Left forelimb (tissue), 1 donor: Measurements from ENCODE around the gene AGRN.

Experiments used
- DNase-seq: peaks from one replicate; pipeline ENCODE4 v3.0.0-alpha.2; 2018; ENCODE audit warnings: low spot score

The AGRN gene

GRCh38 chr1:1082239-1082775 lies 62.4 kb downstream of the AGRN start:
- DNase-seq, result peak; percentile 53

DNA sequence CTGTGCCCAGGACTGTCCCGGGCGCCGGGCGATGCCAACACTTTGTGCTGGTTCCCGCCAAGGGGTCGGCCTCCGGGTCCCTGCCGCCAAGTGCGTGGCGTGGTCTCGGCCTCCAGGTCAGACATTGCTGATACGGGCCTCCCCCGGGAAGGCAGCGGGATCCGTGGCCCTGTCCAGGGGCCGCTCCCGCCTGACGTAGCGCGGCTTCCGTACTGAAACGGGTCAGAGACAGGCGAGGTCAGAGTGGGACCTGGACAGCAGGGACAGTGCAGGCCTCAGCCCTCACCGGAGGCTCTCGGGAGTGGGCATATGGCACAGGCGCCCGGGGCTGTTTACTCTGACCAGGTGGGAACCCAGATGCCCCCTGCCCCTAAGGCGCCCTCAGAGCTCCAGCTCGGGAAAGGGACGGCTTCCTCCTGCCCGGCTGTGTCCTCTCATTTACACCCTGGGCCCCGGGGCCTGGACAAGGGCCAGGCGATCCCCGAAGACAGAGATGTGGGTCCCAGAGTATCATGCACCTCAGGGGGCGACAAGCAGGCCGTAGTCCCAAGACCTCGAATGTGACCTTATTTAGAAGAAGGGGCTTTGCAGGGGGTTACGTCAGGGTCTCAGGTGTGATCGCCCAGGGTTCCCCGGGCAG lies 63.0 kb downstream of the AGRN start:
- DNase-seq, result peak; percentile 65

DNA sequence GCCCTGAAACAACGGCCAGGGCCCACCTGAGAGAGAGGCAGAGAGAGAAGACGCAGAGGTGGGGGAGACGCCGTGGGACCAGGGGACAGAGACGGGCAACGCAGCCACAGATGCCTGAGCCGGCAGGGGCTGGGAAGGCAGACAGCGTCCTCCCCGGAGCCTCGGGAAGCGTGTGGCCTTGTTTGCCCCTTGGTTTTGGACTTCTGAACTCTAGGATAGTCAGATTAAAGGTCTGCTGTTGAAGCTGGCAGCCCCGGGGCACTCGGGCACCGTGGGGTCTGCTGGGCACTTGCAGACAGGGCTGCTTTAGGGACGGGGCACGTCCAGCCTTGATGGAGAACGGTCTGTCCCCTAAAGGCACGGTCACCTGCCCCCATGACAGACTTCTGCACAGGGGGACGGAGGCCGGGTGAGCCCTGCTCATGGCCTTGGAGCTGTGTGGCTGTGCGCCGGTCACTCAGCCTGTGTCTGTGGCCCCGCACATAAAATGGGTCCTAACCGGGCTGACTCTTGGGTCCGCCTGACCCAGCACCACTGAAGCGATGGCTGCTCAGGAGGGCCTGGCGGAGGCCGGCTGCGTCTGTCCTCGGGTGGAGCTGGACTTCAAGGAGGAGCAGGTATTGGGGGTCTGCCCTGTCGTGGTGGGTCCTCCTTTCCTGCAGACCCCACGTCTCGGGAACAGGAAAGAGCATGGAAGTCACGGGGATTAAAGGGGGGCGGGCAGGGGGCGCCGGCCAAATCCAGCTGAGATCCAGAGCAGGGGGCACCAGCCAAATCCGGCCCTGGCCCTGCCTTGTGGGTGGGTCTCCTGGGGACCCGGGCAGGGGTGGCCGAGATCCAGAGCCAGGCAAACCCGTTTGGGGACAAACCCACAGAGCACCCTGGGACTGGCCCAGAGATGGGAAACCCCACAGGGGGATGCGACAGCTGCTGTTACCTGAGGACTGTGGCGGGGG lies 63.8 kb downstream of the AGRN start:
- peak; percentile 65 for DNase-seq

- peak; percentile 57 for DNase-seq
Observed at GRCh38 chr1:1084372-1085170, 64.7 kb downstream of the AGRN start.

GRCh38 chr1:1085171-1085841 lies 65.4 kb downstream of the AGRN start:
- peak; percentile 60 for DNase-seq

- peak; percentile 63 for DNase-seq
Observed at GRCh38 chr1:1085911-1086841, 66.3 kb downstream of the AGRN start.

DNA sequence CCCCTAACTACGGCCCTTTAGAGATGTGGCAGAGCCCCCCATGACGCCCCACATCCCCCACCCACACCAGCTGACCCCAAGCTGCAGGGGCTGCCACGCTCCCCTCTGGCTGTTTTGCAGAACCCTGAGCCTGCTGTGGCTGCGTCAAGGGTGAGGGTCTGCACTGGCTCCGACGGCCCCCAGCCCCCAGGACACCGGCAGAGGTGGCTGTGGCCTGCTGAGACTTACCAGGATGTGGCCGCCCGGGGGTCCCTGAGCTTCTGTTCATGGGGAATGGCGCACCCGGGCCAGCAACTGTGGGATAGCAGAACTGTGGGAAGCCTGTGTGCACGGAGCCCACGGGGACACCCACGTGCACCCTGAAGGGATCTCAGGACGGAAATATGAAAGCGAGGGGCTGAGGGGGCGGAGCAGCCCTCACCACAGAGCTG lies 67.0 kb downstream of the AGRN start:
- DNase-seq, result peak; percentile 53

- peak; percentile 31 for DNase-seq
Observed at GRCh38 chr1:1087351-1088028, 67.6 kb downstream of the AGRN start.

DNA sequence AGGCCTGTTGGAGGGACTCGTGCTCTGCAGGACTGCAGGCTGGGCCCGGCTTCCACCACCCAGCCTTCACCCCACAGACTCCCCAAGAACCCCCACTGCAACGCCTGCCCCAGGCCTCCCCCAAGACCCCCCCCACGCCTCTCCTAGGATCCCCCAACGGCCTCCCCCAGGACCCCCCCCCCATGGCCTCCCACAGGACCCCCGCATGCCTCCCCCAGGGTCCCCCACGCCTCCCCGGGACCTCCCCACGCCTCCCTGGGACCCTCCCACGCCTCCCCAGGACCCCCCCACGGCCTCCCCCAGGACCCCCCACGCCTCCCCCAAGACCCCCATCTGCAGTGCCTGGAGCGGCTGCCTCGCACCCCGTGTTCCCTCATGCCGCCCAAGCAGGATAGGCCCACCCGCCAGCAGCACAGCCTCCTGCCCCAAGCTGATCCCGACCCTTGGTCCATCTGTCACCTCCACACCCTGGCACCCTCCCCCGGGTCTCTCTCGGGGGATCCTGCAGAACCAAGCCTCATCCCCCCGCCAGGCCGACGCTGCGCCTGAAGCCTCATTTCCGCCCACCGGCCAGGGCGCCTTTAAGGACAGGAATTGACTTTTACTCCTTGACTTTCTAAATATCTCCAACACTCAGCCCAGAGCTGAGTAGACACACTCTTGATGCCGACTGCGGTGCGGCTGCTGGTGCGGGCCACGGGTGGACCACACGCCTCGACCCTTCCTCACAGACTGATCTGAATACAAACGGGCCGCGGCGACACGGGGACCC lies 68.3 kb downstream of the AGRN start:
- peak; percentile 42 for DNase-seq

GRCh38 chr1:1088801-1089680 lies 69.1 kb downstream of the AGRN start:
- peak; percentile 61 for DNase-seq

DNA sequence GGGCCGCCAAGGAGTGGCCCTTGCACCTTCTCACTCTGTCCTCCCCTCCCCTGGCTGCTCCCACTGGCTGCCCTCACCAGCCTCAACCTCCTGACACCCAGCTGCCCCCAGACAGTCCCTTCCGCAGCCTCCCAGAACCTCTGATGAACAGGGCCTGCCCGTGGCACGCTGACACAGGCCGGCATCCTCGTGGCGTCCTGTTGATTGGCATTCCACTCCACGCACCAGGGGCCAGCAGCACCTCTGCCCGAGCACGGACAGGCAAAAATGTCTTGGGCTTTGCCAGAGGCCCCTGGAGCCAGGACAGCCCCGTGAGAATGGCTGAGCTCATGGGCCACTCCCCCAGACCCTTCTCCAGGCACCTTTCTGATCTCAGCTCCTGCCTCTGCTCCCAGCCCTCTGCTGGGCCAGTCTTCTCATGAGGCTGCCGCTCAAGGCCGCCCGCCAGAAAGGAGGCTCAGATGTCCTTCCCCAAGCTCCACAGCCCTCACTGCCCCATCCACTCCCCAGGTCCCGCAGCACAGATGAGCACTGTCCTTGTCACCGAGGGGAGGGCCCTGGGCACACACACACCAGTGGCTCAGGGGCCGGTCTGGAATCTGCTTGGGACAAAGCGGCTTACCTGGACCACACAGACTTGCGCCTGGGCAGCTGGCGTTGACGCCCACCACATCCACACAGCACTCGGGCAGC lies 70.0 kb downstream of the AGRN start:
- peak; percentile 58 for DNase-seq

DNA sequence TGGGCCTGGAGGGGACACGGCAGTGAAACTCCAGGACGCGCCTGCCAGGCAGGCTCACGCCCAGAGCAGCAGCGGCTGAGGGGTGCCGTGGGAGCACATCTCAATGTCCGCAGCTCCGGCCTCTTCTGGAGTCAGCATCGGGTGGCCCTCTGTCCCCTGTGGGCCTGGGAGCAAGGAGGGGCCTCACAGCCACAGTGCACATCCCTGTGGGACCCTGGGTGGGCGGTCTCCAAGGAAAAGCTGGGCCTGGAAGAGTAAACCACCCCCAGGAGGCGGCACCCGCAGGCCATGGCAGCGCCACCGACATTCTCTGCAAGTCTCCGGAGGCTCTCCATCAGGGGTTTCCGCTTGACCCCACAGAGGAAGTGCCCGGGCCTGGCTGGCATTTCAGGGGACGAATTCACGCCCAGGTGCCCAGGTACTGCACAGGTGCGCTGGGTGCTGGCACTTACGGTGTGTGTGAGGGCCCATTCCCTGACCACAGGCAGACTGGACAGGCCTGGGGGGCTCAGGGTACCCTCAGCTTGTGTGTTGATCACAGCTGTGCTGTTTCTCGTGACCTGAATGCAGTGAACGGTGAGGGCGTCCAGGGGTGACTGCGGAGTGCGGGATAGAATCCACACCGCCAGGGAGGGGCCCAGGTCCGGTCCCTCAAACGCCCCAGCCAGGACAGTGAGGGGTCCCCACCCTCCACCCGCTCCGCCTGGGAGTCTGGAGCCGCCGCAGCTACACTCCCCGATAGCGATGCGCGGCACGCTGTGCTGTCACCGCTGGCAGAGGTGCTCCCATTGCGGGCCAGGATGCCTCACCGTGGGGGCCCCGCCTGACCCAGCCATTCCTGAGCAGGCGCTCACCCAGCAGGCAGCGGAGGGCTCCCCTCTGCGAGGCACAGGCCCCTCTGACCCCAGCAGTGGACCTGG lies 70.8 kb downstream of the AGRN start:
- DNase-seq, result peak; percentile 59

DNA sequence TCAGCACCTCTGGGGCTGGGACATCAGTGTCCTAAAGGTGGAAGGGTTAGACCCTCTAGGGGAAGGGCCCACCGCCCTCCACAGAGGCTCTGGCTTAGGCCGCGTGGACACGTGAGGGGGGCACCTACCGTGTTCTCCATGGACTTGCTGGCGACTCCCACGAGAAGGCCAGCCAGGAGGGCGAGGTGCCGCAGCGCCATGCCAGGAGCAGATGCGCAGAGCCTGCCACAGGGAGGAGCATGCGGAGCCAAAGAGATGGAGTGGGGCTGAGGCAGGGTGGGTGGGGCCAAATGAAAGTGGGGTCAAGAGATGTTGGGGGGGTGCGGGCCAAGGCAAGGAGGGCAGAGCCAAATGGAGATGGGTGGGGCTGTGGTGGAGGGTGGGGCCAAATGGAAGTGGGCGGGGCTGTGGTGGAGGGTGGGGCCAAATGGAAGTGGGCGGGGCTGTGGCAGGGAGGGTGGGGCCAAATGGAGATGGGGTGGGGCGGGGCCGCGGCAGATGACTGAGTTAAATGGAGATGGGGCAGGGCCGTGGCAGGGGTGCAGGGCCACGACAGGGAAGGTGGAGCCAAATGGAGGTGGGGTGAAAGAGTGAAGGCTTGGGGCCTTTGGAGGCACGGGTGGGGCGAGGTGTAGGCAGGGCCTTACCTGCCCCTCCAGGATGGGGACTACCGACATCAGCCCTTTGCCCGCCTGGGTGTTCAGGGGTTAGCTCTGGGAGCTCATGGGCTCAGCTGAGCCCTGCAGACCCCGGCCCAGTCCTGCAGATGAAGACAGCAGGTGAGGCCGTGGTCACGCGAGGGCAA lies 71.6 kb downstream of the AGRN start:
- peak; percentile 62 for DNase-seq

- peak; percentile 54 for DNase-seq
Observed at GRCh38 chr1:1092149-1092855, 72.4 kb downstream of the AGRN start.
